Fibroblast of skin of back (primary cell): ENCODE results near the gene HAUS2.

Experiments used
- DNase-seq: peaks from one replicate; pipeline ENCODE4 v3.0.0-alpha.2; 2013

HAUS2 gene

GRCh38 chr15:42608752-42609488 lies 60.3 kb downstream of the HAUS2 start:
- no peak for DNase-seq

GRCh38 chr15:42611532-42611931 lies 62.9 kb downstream of the HAUS2 start:
- no peak for DNase-seq

DNA sequence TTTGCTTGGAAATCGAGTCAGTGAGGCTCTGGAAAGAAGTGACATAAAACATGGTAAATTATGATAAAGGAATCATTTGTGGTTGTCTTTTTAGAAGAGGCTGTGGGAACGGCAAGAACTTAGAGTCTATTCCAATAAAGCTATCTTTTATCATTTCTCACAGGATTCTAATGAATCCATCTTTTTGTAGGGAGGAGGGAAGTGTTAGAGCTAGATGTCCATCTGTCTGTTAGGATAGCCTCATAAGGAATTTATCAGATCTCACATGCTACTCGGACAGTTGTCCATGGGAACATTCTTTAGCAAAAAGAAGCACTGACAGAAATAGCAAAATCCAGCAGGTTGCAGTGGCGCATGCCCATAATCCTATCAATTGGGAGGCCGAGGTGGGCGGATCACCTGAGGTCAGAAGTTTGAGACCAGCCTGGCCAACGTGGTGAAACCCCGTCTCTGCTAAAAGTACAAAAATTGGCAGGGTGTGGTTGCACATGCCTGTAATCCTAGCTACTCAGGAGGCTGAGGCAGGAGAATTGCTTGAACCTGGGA lies 63.8 kb downstream of the HAUS2 start:
- no peak for DNase-seq

DNA sequence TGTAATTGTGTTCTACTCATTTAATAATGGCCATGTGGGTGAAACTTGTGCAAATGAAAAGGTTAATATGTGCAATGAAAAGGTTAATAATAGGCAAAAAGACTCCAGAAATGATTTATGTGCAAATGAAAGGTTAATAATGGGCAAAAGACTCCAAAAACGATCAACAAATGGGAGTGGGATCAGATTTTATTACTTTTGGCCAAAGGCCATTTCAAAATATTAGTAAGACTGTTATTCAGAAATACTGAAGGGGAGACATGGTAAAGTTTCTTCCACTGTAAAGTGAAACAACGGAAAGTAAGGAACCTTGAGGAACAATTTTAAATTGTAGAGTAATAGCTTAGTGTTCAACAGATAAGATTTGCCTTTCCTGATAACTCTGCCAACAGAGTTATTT lies 67.5 kb downstream of the HAUS2 start:
- DNase-seq, result no peak
